GM23248 (cell line): ENCODE data around the gene SH2D5.

Experiments
- EZH2 ChIP-seq: fragments of 200-600 bp; sonication (generic); IDR thresholded peaks from 2 replicates; pipeline ENCODE4 v1.6.1; 2018; ENCODE audit warnings: antibody characterized with exemption, mild to moderate bottlenecking; ENCODE audit not compliant: insufficient read depth, poor library complexity, severe bottlenecking
- EZH2phosphoT487 ChIP-seq: fragments of 200-600 bp; sonication (generic); IDR thresholded peaks from 2 replicates; pipeline ENCODE4 v1.6.1; 2018; ENCODE audit warnings: antibody characterized with exemption, moderate library complexity, mild to moderate bottlenecking, low read depth; ENCODE audit not compliant: insufficient read depth

GRCh38 chr1:20696397-20697333 lies 35.8 kb downstream of the SH2D5 start:
- no peak for TF ChIP-seq EZH2
- no peak for TF ChIP-seq EZH2phosphoT487
